ENCODE results near the gene ACOT11. TPM values are rescaled to one million over a fixed set of nuclear protein-coding genes. Genes with fewer than 3 reads are reported as not detected.

Gene ACOT11
- total and polyA plus RNA-seq, 12 donors, result 25.8 to 77.2 (median 54.7) TPM

GRCh38 chr1:54516249-54516920 lies 31.6 kb upstream of the ACOT11 start:
- Histone ChIP-seq H3K9me3 (peaks cover 0 to 9% (median 0%) of the 10 kb centered on the region in 11 donors), H3K27me3 (no peaks in the 10 kb centered on the region), H3K36me3 (no peaks in the 10 kb centered on the region), H3K4me1 (no peaks in the 10 kb centered on the region), H3K4me3 (no peak overlapping the region), H3K27ac (no peak overlapping the region)
- DNase-seq, result no peak
- intact Hi-C loops (cut with DNase I), result loop anchor here in 1 of 10 donors (10.0 kb wide), 1 partner anchor 278 kb away; no protein-coding TSS in a partner anchor
- no peak for TF ChIP-seq CTCF (IDR thresholded peaks at IDR 0.05)
- WGBS, 2 donors, result 51 to 55% methylated on average over 4 of the region's 4 CpGs
- ATAC-seq, result no peak

- Histone ChIP-seq H3K9me3 (no peaks in the 10 kb centered on the region), H3K27me3 (no peaks in the 10 kb centered on the region), H3K27ac (no peak overlapping the region), H3K4me1 (no peaks in the 10 kb centered on the region), H3K36me3 (no peaks in the 10 kb centered on the region), H3K4me3 (no peak overlapping the region)
- 87 to 90% methylated on average over 9 of the region's 9 CpGs for whole genome bisulfite sequencing, 2 donors
- no peak for DNase-seq
- intact Hi-C loops (cut with DNase I), result loop anchor here in 1 of 10 donors (10.0 kb wide), 1 partner anchor 277 kb away; no protein-coding TSS in a partner anchor
- TF ChIP-seq CTCF (IDR thresholded peaks at IDR 0.05), result no peak
- ATAC-seq, result no peak
Observed at GRCh38 chr1:54517496-54517895, 30.5 kb upstream of the ACOT11 start.

GRCh38 chr1:54518489-54518888 lies 29.5 kb upstream of the ACOT11 start:
- intact Hi-C loops (cut with DNase I), result loop anchor here in 1 of 10 donors (10.0 kb wide), 1 partner anchor 276 kb away; no protein-coding TSS in a partner anchor
- no peak for TF ChIP-seq CTCF (IDR thresholded peaks at IDR 0.05)
- no peaks in the 10 kb centered on the region for H3K9me3 ChIP-seq
- 88 to 96% methylated on average over 2 of the region's 2 CpGs for WGBS, 2 donors
- no peaks in the 10 kb centered on the region for H3K4me1 ChIP-seq
- ATAC-seq, result no peak
- H3K36me3 ChIP-seq, result no peaks in the 10 kb centered on the region
- no peak for DNase-seq
- no peaks in the 10 kb centered on the region for H3K27me3 ChIP-seq
- H3K27ac ChIP-seq, result no peak overlapping the region
- H3K4me3 ChIP-seq, result no peak overlapping the region

GRCh38 chr1:54519709-54520108 lies 28.3 kb upstream of the ACOT11 start:
- 56 to 65% methylated on average over 5 of the region's 5 CpGs for WGBS, 2 donors
- no peaks in the 10 kb centered on the region for H3K4me1 ChIP-seq
- no peak overlapping the region for H3K27ac ChIP-seq
- no peak for DNase-seq
- H3K36me3 ChIP-seq, result no peaks in the 10 kb centered on the region
- H3K27me3 ChIP-seq, result no peaks in the 10 kb centered on the region
- intact Hi-C loops (cut with DNase I), result loop anchor here in 1 of 10 donors (10.0 kb wide), 1 partner anchor 275 kb away; no protein-coding TSS in a partner anchor
- TF ChIP-seq CTCF (IDR thresholded peaks at IDR 0.05), result peak in 5 of 9 donors; percentile 10 to 31 (median 17)
- H3K9me3 ChIP-seq, result no peaks in the 10 kb centered on the region
- peak in 2 of 8 donors; percentile 33 to 56 for ATAC-seq
- H3K4me3 ChIP-seq, result no peak overlapping the region

Data from heart right ventricle (tissue), 16 donors.